NB4 (cell line): ENCODE measurements around the gene RABGAP1.

ENCODE experiments used
- DNase-seq: peaks from one replicate; pipeline ENCODE4 v3.0.0; 2010; ENCODE audit warnings: low read depth
- H3K4me3 ChIP-seq: one replicate; pipeline ENCODE4 v1.5.1; 2011; ENCODE audit warnings: mild to moderate bottlenecking, low read depth, low read length, moderate library complexity
- CTCF ChIP-seq: IDR thresholded peaks from one replicate; pipeline ENCODE4 v1.5.1; 2012; ENCODE audit warnings: low read depth, low read length
- MAX ChIP-seq: IDR thresholded peaks from 2 replicates; pipeline ENCODE4 v1.6.1; 2011; ENCODE audit warnings: low read depth, low read length
- MYC ChIP-seq: IDR thresholded peaks from 2 replicates; pipeline ENCODE4 v1.6.1; 2011; ENCODE audit warnings: low read depth, low read length
- POLR2A ChIP-seq: IDR thresholded peaks from 2 replicates; pipeline ENCODE4 v1.6.1; 2011; ENCODE audit warnings: mild to moderate bottlenecking; ENCODE audit not compliant: insufficient read length; ENCODE audit errors: extremely low read depth

RABGAP1 gene

GRCh38 chr9:123098096-123098459, 157.3 kb downstream of the RABGAP1 start:
- DNase-seq: no peak
- H3K4me3 ChIP-seq: no peak overlapping the region
- TF ChIP-seq POLR2A (no peak), MYC (no peak), MAX (no peak), CTCF (no peak)

- no peak overlapping the region for H3K4me3 ChIP-seq
- no peak for DNase-seq
- TF ChIP-seq POLR2A: no peak
- TF ChIP-seq MYC: no peak
- no peak for TF ChIP-seq CTCF
- no peak for TF ChIP-seq MAX
Measured at GRCh38 chr9:123099042-123099441, 158.2 kb downstream of the RABGAP1 start.

GRCh38 chr9:123099548-123099947, 158.7 kb downstream of the RABGAP1 start:
- no peak for DNase-seq
- TF ChIP-seq POLR2A (no peak), CTCF (no peak), MAX (no peak), MYC (no peak)
- H3K4me3 ChIP-seq: no peak overlapping the region

GRCh38 chr9:123102375-123103113, 161.7 kb downstream of the RABGAP1 start:
- TF ChIP-seq POLR2A: no peak
- no peak for TF ChIP-seq CTCF
- TF ChIP-seq MYC: no peak
- no peak for DNase-seq
- no peak overlapping the region for H3K4me3 ChIP-seq

GRCh38 chr9:123104807-123105206, 164.0 kb downstream of the RABGAP1 start:
- no peak overlapping the region for H3K4me3 ChIP-seq
- DNase-seq: no peak
- TF ChIP-seq CTCF (no peak), MYC (no peak), MAX (no peak), POLR2A (no peak)
